Body of pancreas (tissue), 4 donors: Measurements from ENCODE around the gene DBNDD2. TPM values are rescaled to one million over a fixed set of nuclear protein-coding genes. Genes with fewer than 3 reads are reported as not detected.

ENCODE experiments used
- ATAC-seq: fragments of 150-250 bp; one replicate; pipeline ENCODE4 v1.9.1; 2016
- DNase-seq, 4 donors: peaks; one replicate each; pipeline ENCODE4 v3.0.0-alpha.2; 2019
- H3K27ac ChIP-seq, 4 donors: fragments of 200-600 bp; sonication (generic); 1 replicate in 3 of 4; 2 replicates in 1 of 4; pipeline versions ENCODE4 v1.5.1 to v1.6.1; 2016 to 2019; ENCODE audit warnings: mild to moderate bottlenecking in 1 of 4, mixed read lengths in 1 of 4, moderate library complexity in 1 of 4
- H3K27me3 ChIP-seq, 2 donors: fragments of 200-600 bp; sonication (generic); one replicate each; pipeline ENCODE4 v1.6.0; 2016; ENCODE audit warnings: mild to moderate bottlenecking in 1 of 2
- H3K36me3 ChIP-seq, 2 donors: fragments of 200-600 bp; sonication (generic); replicated peaks in 1 of 2; 2 replicates each; pipeline ENCODE4 v1.5.1; 2016; ENCODE audit warnings: low read depth in 2 of 2; ENCODE audit not compliant: insufficient read depth in 1 of 2
- H3K4me1 ChIP-seq: fragments of 200-600 bp; sonication (generic); one replicate; pipeline ENCODE4 v1.6.0; 2016
- H3K4me3 ChIP-seq, 2 donors: fragments of 200-600 bp; sonication (generic); 1 replicate in 1 of 2; 2 replicates in 1 of 2; pipeline ENCODE4 v1.5.1; 2016 to 2019
- H3K9me3 ChIP-seq, 3 donors: fragments of 200-600 bp; sonication (generic); 1 replicate in 2 of 3; 2 replicates in 1 of 3; pipeline ENCODE4 v1.5.1; 2016
- CTCF ChIP-seq, 7 experiments: fragments of 450-650 bp in 4 of 7; fragments of 200-600 bp in 3 of 7; sonication (generic) in 3 of 7; IDR thresholded peaks; one replicate each; pipeline ENCODE4 v1.5.1; 2016 to 2019; ENCODE audit warnings: antibody characterized with exemption in 7 of 7
- POLR2A ChIP-seq, 3 donors: fragments of 450-650 bp; IDR thresholded peaks; one replicate each; pipeline ENCODE4 v1.6.1; 2016; ENCODE audit warnings: antibody characterized with exemption in 3 of 3, mild to moderate bottlenecking in 2 of 3
- WGBS, 2 donors: methylation state at CpG; one replicate each; pipeline ENCODE4 v1.1.5; 2017; 5-methylcytosine and 5-hydroxymethylcytosine counted together
- intact Hi-C: fragments of 100-400 bp; cut with DNase I; formaldehyde crosslinking; loops from one replicate; pipeline ENCODE4 v1.15.1; 2023
- total RNA-seq, 2 donors: library from RNA; depleted of rRNA; stranded (reverse); fragments of >200 nt; gene quantifications; one replicate each; pipeline ENCODE4 v1.1.0, GENCODE V29; 2016

DBNDD2 gene
- total RNA-seq, 2 donors from 2014 or later: 10.5 to 20.5 TPM

GRCh38 chr20:45392733-45393132 is 15.4 kb upstream of the DBNDD2 start:
- Histone ChIP-seq H3K9me3 (no peaks in the 10 kb centered on the region), H3K36me3 (no peaks in the 10 kb centered on the region), H3K27ac (no peak overlapping the region), H3K27me3 (no peaks in the 10 kb centered on the region), H3K4me1 (no peaks in the 10 kb centered on the region), H3K4me3 (no peak overlapping the region)
- ATAC-seq (no peak), DNase-seq (no peak)
- TF ChIP-seq CTCF (IDR thresholded peaks at IDR 0.05) (no peak), POLR2A (IDR thresholded peaks at IDR 0.05) (no peak)
- intact Hi-C loops: no loop called here
- WGBS, 2 donors: 81 to 87% methylated on average over 3 of the region's 3 CpGs

- no peaks in the 10 kb centered on the region for H3K9me3 ChIP-seq
- no peaks in the 10 kb centered on the region for H3K27me3 ChIP-seq
- intact Hi-C loops: no loop called here
- WGBS, 2 donors: 77 to 80% methylated on average over 20 to 21 of the region's 21 CpGs
- H3K4me3 ChIP-seq: no peak overlapping the region
- H3K4me1 ChIP-seq: no peaks in the 10 kb centered on the region
- H3K36me3 ChIP-seq: no peaks in the 10 kb centered on the region
- no peak for DNase-seq
- no peak for ATAC-seq
- no peak overlapping the region for H3K27ac ChIP-seq
- TF ChIP-seq POLR2A (IDR thresholded peaks at IDR 0.05) (no peak), CTCF (IDR thresholded peaks at IDR 0.05) (no peak)
Observed at GRCh38 chr20:45394221-45395113, 13.6 kb upstream of the DBNDD2 start.

- DNase-seq (no peak), ATAC-seq (no peak)
- Histone ChIP-seq H3K36me3 (no peaks in the 10 kb centered on the region), H3K27ac (no peak overlapping the region), H3K9me3 (no peaks in the 10 kb centered on the region), H3K4me3 (no peak overlapping the region), H3K4me1 (no peaks in the 10 kb centered on the region), H3K27me3 (no peaks in the 10 kb centered on the region)
- WGBS, 2 donors: 80% methylated on average over 7 of the region's 7 CpGs; no CpG with 5 or more reads in 1 of the 2 donors
- TF ChIP-seq POLR2A (IDR thresholded peaks at IDR 0.05) (no peak), CTCF (IDR thresholded peaks at IDR 0.05) (no peak)
- intact Hi-C loops: no loop called here
Observed at GRCh38 chr20:45395114-45395415, 13.0 kb upstream of the DBNDD2 start.

GRCh38 chr20:45399018-45399417 is 9.1 kb upstream of the DBNDD2 start:
- intact Hi-C loops: no loop called here
- Histone ChIP-seq H3K4me3 (no peak overlapping the region), H3K27me3 (no peaks in the 10 kb centered on the region), H3K4me1 (no peaks in the 10 kb centered on the region), H3K27ac (no peak overlapping the region), H3K36me3 (no peaks in the 10 kb centered on the region), H3K9me3 (peaks cover 0 to 10% (median 0%) of the 10 kb centered on the region in 3 donors)
- ATAC-seq (no peak), DNase-seq (no peak)
- 87 to 94% methylated on average over 1 of the region's 1 CpG for WGBS, 2 donors
- TF ChIP-seq CTCF (IDR thresholded peaks at IDR 0.05) (no peak), POLR2A (IDR thresholded peaks at IDR 0.05) (no peak)
